H9 (cell line): Measurements from ENCODE around the gene PARP8. TPM values are rescaled to one million over a fixed set of nuclear protein-coding genes. Genes with fewer than 3 reads are reported as not detected.

Source experiments
- DNase-seq: peaks from one replicate; pipeline ENCODE4 v3.0.0-alpha.2; 2017
- H2AFZ ChIP-seq: one replicate; pipeline ENCODE4 v1.6.1; 2013; ENCODE audit warnings: mild to moderate bottlenecking, low read length, control low read depth, moderate library complexity
- H2AK5ac ChIP-seq: 2 replicates; pipeline ENCODE4 v1.6.1; 2013; ENCODE audit warnings: low read length, control low read depth, mixed read lengths; ENCODE audit not compliant: insufficient read length
- H2BK120ac ChIP-seq: one replicate; pipeline ENCODE4 v1.6.1; 2013; ENCODE audit warnings: low read depth, mild to moderate bottlenecking, low read length, control low read depth, inconsistent platforms; ENCODE audit not compliant: poor library complexity, severe bottlenecking
- H2BK12ac ChIP-seq: 2 replicates; pipeline ENCODE4 v1.6.1; 2013; ENCODE audit warnings: low read length, control low read depth, mixed read lengths, low read depth; ENCODE audit not compliant: insufficient read length
- H2BK15ac ChIP-seq: 2 replicates; pipeline ENCODE4 v1.6.1; 2013; ENCODE audit warnings: low read depth, low read length, control low read depth
- H2BK20ac ChIP-seq: one replicate; pipeline ENCODE4 v1.6.1; 2013; ENCODE audit warnings: low read depth, mild to moderate bottlenecking, low read length, control low read depth, inconsistent platforms; ENCODE audit not compliant: poor library complexity, severe bottlenecking
- H2BK5ac ChIP-seq: 2 replicates; pipeline ENCODE4 v1.6.1; 2013; ENCODE audit warnings: low read length, control low read depth, mixed read lengths; ENCODE audit not compliant: insufficient read length
- H3K14ac ChIP-seq: 2 replicates; pipeline ENCODE4 v1.6.1; 2013; ENCODE audit warnings: low read length, control low read depth; ENCODE audit not compliant: insufficient read depth
- H3K18ac ChIP-seq: 2 replicates; pipeline ENCODE4 v1.6.1; 2013; ENCODE audit warnings: low read depth, mild to moderate bottlenecking, mixed read lengths, low read length, control low read depth; ENCODE audit not compliant: insufficient read length
- H3K23ac ChIP-seq: 2 replicates; pipeline ENCODE4 v1.6.1; 2013; ENCODE audit warnings: low read length, control low read depth, mixed read lengths, low read depth; ENCODE audit not compliant: insufficient read length
- H3K23me2 ChIP-seq: 2 replicates; pipeline ENCODE4 v1.6.1; 2013; ENCODE audit warnings: low read depth, mild to moderate bottlenecking, mixed read lengths, low read length, control low read depth; ENCODE audit not compliant: insufficient read length, poor library complexity, severe bottlenecking
- H3K27ac ChIP-seq: 2 replicates; pipeline ENCODE4 v1.5.1; 2013; ENCODE audit warnings: low read length, control low read depth, mixed read lengths, low read depth; ENCODE audit not compliant: insufficient read length
- H3K27me3 ChIP-seq: 2 replicates; pipeline ENCODE4 v1.6.1; 2013; ENCODE audit warnings: low read length, control low read depth, inconsistent platforms; ENCODE audit not compliant: insufficient read depth
- H3K4ac ChIP-seq: 2 replicates; pipeline ENCODE4 v1.6.1; 2013; ENCODE audit warnings: low read depth, mild to moderate bottlenecking, control low read depth, inconsistent platforms, low read length, moderate library complexity
- H3K4me1 ChIP-seq: 2 replicates; pipeline ENCODE4 v1.6.1; 2013; ENCODE audit warnings: low read length, control low read depth, inconsistent platforms; ENCODE audit not compliant: insufficient read depth
- H3K4me2 ChIP-seq: 2 replicates; pipeline ENCODE4 v1.6.1; 2013; ENCODE audit warnings: low read length, control low read depth, mixed read lengths; ENCODE audit not compliant: insufficient read length, insufficient read depth
- H3K56ac ChIP-seq: 2 replicates; pipeline ENCODE4 v1.6.1; 2013; ENCODE audit warnings: low read depth, mild to moderate bottlenecking, mixed read lengths, low read length, control low read depth; ENCODE audit not compliant: insufficient read length
- H3K79me1 ChIP-seq: 2 replicates; pipeline ENCODE4 v1.6.1; 2013; ENCODE audit warnings: low read depth, mild to moderate bottlenecking, moderate library complexity, low read length, control low read depth, inconsistent platforms; ENCODE audit not compliant: insufficient read depth, poor library complexity, severe bottlenecking
- H3K79me2 ChIP-seq: 2 replicates; pipeline ENCODE4 v1.6.1; 2013; ENCODE audit warnings: low read length, control low read depth, inconsistent platforms; ENCODE audit not compliant: insufficient read depth
- H3K9ac ChIP-seq: 2 replicates; pipeline ENCODE4 v1.6.1; 2013; ENCODE audit warnings: low read length, control low read depth, mixed read lengths; ENCODE audit not compliant: insufficient read length; ENCODE audit errors: extremely low read depth
- H3K9me3 ChIP-seq: one replicate; pipeline ENCODE4 v1.6.1; 2013; ENCODE audit warnings: low read depth, low read length, inconsistent platforms; ENCODE audit not compliant: control insufficient read depth
- H3T11ph ChIP-seq: one replicate; pipeline ENCODE4 v1.6.1; 2013; ENCODE audit warnings: mild to moderate bottlenecking, low read length, control low read depth, inconsistent platforms
- H4K20me1 ChIP-seq: one replicate; pipeline ENCODE4 v1.6.1; 2013; ENCODE audit not compliant: control insufficient read depth, insufficient read length, insufficient read depth
- H4K5ac ChIP-seq: 2 replicates; pipeline ENCODE4 v1.6.1; 2013; ENCODE audit warnings: low read depth, mild to moderate bottlenecking, mixed read lengths, low read length, control low read depth; ENCODE audit not compliant: insufficient read length
- H4K8ac ChIP-seq: replicated peaks from 2 replicates; pipeline ENCODE4 v1.6.1; 2013; ENCODE audit warnings: low read length, control low read depth, mixed read lengths, low read depth; ENCODE audit not compliant: insufficient read length
- H4K91ac ChIP-seq: 2 replicates; pipeline ENCODE4 v1.6.1; 2013; ENCODE audit warnings: low read depth, mild to moderate bottlenecking, moderate library complexity, mixed read lengths, low read length, control low read depth; ENCODE audit not compliant: insufficient read length
- H3K27ac Mint-ChIP-seq, 3 experiments: 2 replicates in 2 of 3; 3 replicates in 1 of 3; pipeline ENCODE4 v1.8.0; 2020 to 2021; ENCODE audit warnings: mixed read lengths in 3 of 3, mild to moderate bottlenecking in 1 of 3, moderate library complexity in 1 of 3
- H3K27me3 Mint-ChIP-seq: 2 replicates; pipeline ENCODE4 v1.8.0; 2021; ENCODE audit warnings: low read depth, mild to moderate bottlenecking, moderate library complexity, mixed read lengths
- H3K36me3 Mint-ChIP-seq, 3 experiments: 2 replicates in 2 of 3; 3 replicates in 1 of 3; pipeline ENCODE4 v1.8.0; 2020 to 2021; ENCODE audit warnings: low read depth in 3 of 3, mixed read lengths in 3 of 3; ENCODE audit not compliant: insufficient read depth in 1 of 3
- H3K4me1 Mint-ChIP-seq, 2 experiments: 2 replicates each; pipeline ENCODE4 v1.8.0; 2020; ENCODE audit warnings: mixed read lengths in 2 of 2
- H3K4me3 Mint-ChIP-seq, 2 experiments: 2 replicates in 1 of 2; 3 replicates in 1 of 2; pipeline ENCODE4 v1.8.0; 2020 to 2021; ENCODE audit warnings: mild to moderate bottlenecking in 2 of 2, mixed read lengths in 2 of 2, moderate library complexity in 1 of 2
- H3K9me3 Mint-ChIP-seq, 2 experiments: 2 replicates in 1 of 2; 3 replicates in 1 of 2; pipeline ENCODE4 v1.8.0; 2020; ENCODE audit warnings: mild to moderate bottlenecking in 2 of 2, mixed read lengths in 2 of 2, moderate library complexity in 1 of 2
- CTCF ChIP-seq: fragments of 200-600 bp; sonication (generic); conservative IDR thresholded peaks from 3 replicates; pipeline ENCODE4 v1.8.0; 2021; ENCODE audit warnings: antibody characterized with exemption, mild to moderate bottlenecking
- WGBS: extraction: QIAGEN DNeasy Blood & Tissue Kit; methylation state at CpG from one replicate; pipeline ENCODE4 v1.1.7; 2013; ENCODE audit warnings: missing lambda C conversion rate, low lambda C conversion rate, mixed read lengths; ENCODE audit not compliant: insufficient read length; ENCODE audit errors: extremely low coverage; 5-methylcytosine and 5-hydroxymethylcytosine counted together
- total RNA-seq: library from RNA; stranded (reverse); gene quantifications from 2 replicates; pipeline ENCODE4 v1.2.1, GENCODE V29; 2021

Gene PARP8
- total RNA-seq, 1 experiment from 2014 or later: 34.0 TPM

GRCh38 chr5:50722223-50722622 is 55.8 kb downstream of the PARP8 start:
- Histone ChIP-seq H3K4ac (no peak overlapping the region), H3K27me3 (no peaks in the 10 kb centered on the region), H2AFZ (no peak overlapping the region), H3K4me2 (no peak overlapping the region), H2BK12ac (no peak overlapping the region), H3K27ac (no peak overlapping the region), H3K23me2 (no peaks in the 10 kb centered on the region), H3K23ac (no peak overlapping the region), H3K79me1 (no peaks in the 10 kb centered on the region), H3K4me1 (peaks cover 3% of the 10 kb centered on the region; the same call in 1 of the 2 replicates), H4K20me1 (no peaks in the 10 kb centered on the region), H3K79me2 (peaks cover 17% of the 10 kb centered on the region; the same call in 1 of the 2 replicates), H3K9ac (no peak overlapping the region), H3K56ac (no peak overlapping the region), H2BK120ac (no peak overlapping the region), H2BK15ac (no peak overlapping the region), H3K18ac (no peak overlapping the region), H4K5ac (no peak overlapping the region), H3K9me3 (no peaks in the 10 kb centered on the region), H2BK20ac (no peak overlapping the region), H2AK5ac (no peak overlapping the region), H3K14ac (no peak overlapping the region), H3T11ph (no peak overlapping the region), H2BK5ac (no peak overlapping the region), H4K91ac (no peak overlapping the region), H4K8ac (no peak overlapping the region)
- no peak for TF ChIP-seq CTCF
- H3K4me3 Mint-ChIP-seq: no peak overlapping the region
- peak overlapping the region in 2 of 3 experiments; percentile 6 to 15; a peak in 1 of 7 replicates for H3K27ac Mint-ChIP-seq
- no CpG with 5 or more reads among the region's 4 CpGs for WGBS
- H3K36me3 Mint-ChIP-seq: no peaks in the 10 kb centered on the region
- H3K27me3 Mint-ChIP-seq: no peaks in the 10 kb centered on the region
- peaks cover 27 to 28% of the 10 kb centered on the region in 2 experiments for H3K4me1 Mint-ChIP-seq
- DNase-seq: no peak
- no peaks in the 10 kb centered on the region for H3K9me3 Mint-ChIP-seq
